DMS79 (cell line): ENCODE data around the gene SIDT2.

Source experiments
- DNase-seq: peaks from one replicate; lab custom pipeline; 2025; lab: John Stamatoyannopoulos, UW

Gene SIDT2

GRCh38 chr11:117222991-117223740, 44.6 kb downstream of the SIDT2 start:
- DNase-seq: no peak

GRCh38 chr11:117223741-117224689, 45.5 kb downstream of the SIDT2 start:
- DNase-seq: no peak

- DNase-seq: no peak
These were observed 47.1 kb downstream of the SIDT2 start for GRCh38 chr11:117225553-117226170.

- peak; percentile 59 for DNase-seq
These were observed 48.1 kb downstream of the SIDT2 start for GRCh38 chr11:117226388-117227385.

- no peak for DNase-seq
These were observed 49.5 kb downstream of the SIDT2 start for GRCh38 chr11:117228091-117228490.

GRCh38 chr11:117229411-117229810, 50.9 kb downstream of the SIDT2 start:
- DNase-seq: no peak

- no peak for DNase-seq
These were observed 51.4 kb downstream of the SIDT2 start for GRCh38 chr11:117229931-117230285.

- no peak for DNase-seq
These were observed 51.9 kb downstream of the SIDT2 start for GRCh38 chr11:117230286-117230961.

- DNase-seq: no peak
These were observed 52.7 kb downstream of the SIDT2 start for GRCh38 chr11:117230999-117231841.

- DNase-seq: no peak
These were observed 53.2 kb downstream of the SIDT2 start, which contains the start of gene PCSK7 for GRCh38 chr11:117231842-117232091. PCSK7 (minus strand) TSS chr11:117232073; CDS start chr11:117229844, 2,229 bp downstream.

GRCh38 chr11:117232092-117232878, 53.7 kb downstream of the SIDT2 start, which contains the start of gene RNF214:
RNF214 (plus strand) TSS chr11:117232671; CDS start chr11:117234273, 1,602 bp downstream.
- peak; percentile 50 for DNase-seq

GRCh38 chr11:117232911-117233409, 54.4 kb downstream of the SIDT2 start:
- no peak for DNase-seq

GRCh38 chr11:117238221-117238620, 59.7 kb downstream of the SIDT2 start:
- DNase-seq: no peak

- DNase-seq: no peak
These were observed 60.8 kb downstream of the SIDT2 start for GRCh38 chr11:117239295-117239694.
